ENCODE measurements around the gene CHST11.

DNA sequence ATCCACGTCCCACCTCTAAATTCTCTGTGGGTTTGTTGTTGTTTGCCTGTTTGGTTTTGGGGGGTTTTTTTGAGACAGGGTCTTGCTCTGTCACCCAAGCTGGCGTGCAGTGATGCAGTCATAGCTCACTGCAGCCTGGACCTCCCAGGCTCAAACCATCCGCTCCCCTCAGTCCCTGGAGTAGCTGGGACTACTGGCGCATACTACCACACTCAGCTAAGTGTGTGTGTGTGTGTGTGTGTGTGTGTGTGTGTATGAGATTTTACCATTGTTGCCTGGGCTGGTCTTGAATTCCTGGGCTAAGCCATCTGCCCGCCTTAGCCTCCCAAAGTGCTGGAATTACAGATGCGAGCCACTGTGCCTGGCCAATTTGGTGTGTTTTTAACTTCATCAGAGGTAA is 265.2 kb downstream of the CHST11 start:
- TF ChIP-seq POLR2A (IDR thresholded peaks at IDR 0.05; ENCODE audit: low read depth, low read length) = no peak
- no peak for TF ChIP-seq POLR2AphosphoS5 (IDR thresholded peaks at IDR 0.05; ENCODE audit: low read depth, low read length)
- no peak for TF ChIP-seq SPI1 (IDR thresholded peaks at IDR 0.05; ENCODE audit: low read depth, low read length)
- no peak for TF ChIP-seq TAF1 (IDR thresholded peaks at IDR 0.05; ENCODE audit: low read depth, low read length)
- TF ChIP-seq PAX5 (IDR thresholded peaks at IDR 0.05; ENCODE audit: insufficient read depth, low read length, severe bottlenecking) = no peak
